ENCODE results near the gene PCNP.

- TF ChIP-seq, protein P1, sequence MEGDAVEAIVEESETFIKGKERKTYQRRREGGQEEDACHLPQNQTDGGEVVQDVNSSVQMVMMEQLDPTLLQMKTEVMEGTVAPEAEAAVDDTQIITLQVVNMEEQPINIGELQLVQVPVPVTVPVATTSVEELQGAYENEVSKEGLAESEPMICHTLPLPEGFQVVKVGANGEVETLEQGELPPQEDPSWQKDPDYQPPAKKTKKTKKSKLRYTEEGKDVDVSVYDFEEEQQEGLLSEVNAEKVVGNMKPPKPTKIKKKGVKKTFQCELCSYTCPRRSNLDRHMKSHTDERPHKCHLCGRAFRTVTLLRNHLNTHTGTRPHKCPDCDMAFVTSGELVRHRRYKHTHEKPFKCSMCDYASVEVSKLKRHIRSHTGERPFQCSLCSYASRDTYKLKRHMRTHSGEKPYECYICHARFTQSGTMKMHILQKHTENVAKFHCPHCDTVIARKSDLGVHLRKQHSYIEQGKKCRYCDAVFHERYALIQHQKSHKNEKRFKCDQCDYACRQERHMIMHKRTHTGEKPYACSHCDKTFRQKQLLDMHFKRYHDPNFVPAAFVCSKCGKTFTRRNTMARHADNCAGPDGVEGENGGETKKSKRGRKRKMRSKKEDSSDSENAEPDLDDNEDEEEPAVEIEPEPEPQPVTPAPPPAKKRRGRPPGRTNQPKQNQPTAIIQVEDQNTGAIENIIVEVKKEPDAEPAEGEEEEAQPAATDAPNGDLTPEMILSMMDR (optimal IDR thresholded peaks at IDR 0.05 in 1 of 3, IDR thresholded peaks at IDR 0.05 in 1 of 3, conservative IDR thresholded peaks at IDR 0.05 in 1 of 3; ENCODE audit: extremely low read depth in 1 of 3, insufficient read depth in 2 of 3, low read length in 3 of 3): peak in 1 of 3 experiments; percentile 16
- no peak for TF ChIP-seq EZH2 (IDR thresholded peaks at IDR 0.05; ENCODE audit: low read length)
These were observed 64.3 kb downstream of the PCNP start for GRCh38 chr3:101638261-101638745.

All from keratinocyte (primary cell).